ENCODE measurements around the gene NAA11.

GRCh38 chr4:79287076-79287475 is 38.8 kb downstream of the NAA11 start:
- TF ChIP-seq SPI1 (IDR thresholded peaks at IDR 0.05; ENCODE audit: low read depth, low read length) (no peak), POLR2AphosphoS5 (IDR thresholded peaks at IDR 0.05; ENCODE audit: low read depth, low read length) (no peak), TAF1 (IDR thresholded peaks at IDR 0.05; ENCODE audit: low read depth, low read length) (no peak), POLR2A (IDR thresholded peaks at IDR 0.05; ENCODE audit: low read depth, low read length) (no peak), POU2F2 (IDR thresholded peaks at IDR 0.05; ENCODE audit: low read depth, low read length) (no peak)
